GM12874 (cell line): Measurements from ENCODE around the gene CDH13.

Experiments
- TF ChIP-seq, protein P1 (sequence below): IDR thresholded peaks from 2 replicates; pipeline ENCODE4 v1.5.1; 2011; ENCODE audit warnings: low read depth, mild to moderate bottlenecking, control low read depth, low read length, moderate library complexity; ENCODE audit not compliant: insufficient read depth

The CDH13 gene

DNA sequence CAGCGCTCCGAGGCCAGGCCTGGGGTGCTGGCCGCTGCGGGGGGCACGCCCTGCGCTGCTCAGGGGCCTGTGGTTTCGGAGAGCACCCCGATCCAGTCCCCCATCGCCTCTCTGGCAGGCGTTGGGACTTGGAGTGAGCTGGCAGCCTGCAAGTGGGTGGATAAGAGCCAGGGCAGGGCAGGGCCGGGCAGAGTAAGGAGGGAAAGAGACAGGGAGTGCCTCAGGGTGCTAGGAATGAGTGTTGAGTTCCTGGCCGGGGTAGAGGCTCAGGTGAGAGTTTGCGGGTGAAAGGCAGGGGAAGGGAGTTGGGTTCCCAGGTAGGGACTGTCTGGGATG, 1.3 kb downstream of the CDH13 start:
- TF ChIP-seq, protein P1, sequence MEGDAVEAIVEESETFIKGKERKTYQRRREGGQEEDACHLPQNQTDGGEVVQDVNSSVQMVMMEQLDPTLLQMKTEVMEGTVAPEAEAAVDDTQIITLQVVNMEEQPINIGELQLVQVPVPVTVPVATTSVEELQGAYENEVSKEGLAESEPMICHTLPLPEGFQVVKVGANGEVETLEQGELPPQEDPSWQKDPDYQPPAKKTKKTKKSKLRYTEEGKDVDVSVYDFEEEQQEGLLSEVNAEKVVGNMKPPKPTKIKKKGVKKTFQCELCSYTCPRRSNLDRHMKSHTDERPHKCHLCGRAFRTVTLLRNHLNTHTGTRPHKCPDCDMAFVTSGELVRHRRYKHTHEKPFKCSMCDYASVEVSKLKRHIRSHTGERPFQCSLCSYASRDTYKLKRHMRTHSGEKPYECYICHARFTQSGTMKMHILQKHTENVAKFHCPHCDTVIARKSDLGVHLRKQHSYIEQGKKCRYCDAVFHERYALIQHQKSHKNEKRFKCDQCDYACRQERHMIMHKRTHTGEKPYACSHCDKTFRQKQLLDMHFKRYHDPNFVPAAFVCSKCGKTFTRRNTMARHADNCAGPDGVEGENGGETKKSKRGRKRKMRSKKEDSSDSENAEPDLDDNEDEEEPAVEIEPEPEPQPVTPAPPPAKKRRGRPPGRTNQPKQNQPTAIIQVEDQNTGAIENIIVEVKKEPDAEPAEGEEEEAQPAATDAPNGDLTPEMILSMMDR: no peak

DNA sequence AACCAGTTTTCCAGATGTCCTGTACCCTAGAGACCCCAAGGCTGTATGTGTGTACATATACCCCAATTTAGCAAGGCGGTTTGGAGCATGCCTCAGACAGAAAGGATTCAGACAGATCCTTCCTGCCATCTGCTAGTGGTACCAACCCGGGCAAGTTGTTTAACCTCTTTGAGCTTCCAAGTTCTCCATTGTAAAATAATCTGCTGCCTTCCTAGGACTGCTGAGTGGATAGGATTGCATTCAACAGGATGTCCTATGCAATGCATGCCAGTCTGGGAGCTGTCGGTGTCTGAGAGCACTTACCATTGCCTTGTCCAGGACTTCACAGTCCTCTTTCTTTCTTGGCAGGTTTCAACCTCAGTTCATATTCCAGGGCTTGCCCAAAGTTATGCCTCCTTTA, 1.9 kb downstream of the CDH13 start:
- TF ChIP-seq, protein P1: no peak

DNA sequence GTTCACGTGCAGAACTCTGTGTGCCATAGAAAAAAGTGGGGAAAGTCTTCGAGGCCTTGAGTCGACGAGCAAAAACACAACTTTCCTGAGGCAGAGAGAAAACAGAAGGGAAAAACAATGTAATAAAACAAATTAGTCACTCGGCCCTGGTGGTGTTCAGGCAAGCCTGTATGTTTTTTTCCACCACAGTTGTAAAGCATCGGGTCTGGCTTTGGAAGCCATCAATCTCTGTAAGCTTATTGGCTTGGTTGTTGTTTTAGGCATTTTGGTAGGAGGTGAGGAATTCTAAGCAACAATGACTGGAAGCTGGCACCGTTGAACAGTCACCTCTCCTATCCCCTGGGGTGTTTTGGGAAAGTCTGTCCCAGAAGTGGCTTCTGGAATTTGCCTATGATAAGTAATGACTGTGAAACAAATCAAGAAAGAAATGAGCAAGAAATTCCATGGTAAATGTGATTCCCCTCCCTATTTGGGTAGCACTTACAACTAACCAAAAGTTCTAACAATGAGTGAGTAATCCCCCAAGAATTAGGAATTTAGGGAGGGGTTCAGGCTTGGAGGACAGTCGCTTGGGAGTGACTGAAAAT, 2.8 kb downstream of the CDH13 start:
- TF ChIP-seq, protein P1: no peak

DNA sequence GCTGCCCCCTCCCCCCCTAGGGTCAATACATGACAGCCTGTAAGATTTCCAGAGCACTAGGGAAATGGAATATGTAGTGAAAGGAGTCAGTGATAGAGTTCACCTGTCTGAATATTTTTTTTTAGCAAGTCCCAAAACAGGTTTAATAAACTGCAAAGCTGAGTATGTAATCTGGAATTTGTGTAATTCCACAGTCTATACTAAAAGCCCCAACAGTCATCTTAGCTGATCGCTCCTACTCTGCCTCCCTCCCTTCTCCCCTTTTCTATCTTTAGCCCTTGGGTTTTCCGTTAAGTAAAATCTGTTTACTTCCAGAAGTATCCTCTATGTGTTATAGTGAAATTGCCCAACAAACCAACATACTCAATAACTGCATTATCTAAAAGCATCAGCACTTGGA, 3.5 kb downstream of the CDH13 start:
- TF ChIP-seq, protein P1: no peak

DNA sequence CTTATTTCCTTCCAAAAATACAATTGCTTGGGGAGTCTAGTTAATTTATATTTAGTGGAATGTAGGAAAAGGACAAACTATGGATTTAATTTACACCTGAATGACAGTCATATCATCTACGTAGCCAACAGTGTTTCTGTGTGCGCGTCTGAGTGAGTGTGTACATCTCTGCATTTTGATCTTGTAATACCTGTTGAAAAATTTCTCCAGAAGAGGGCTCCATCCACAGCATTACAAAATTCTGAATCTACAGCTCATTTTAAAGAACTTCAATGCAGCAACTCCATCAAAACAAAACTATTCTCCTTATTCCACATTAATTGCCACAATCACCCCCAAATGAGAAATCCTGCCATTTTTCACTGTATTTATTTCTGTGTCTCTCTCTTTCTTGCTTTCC, 3.9 kb downstream of the CDH13 start:
- TF ChIP-seq, protein P1: 0 out of 2 replicates have a peak, but pooled peaks have one; percentile 5

DNA sequence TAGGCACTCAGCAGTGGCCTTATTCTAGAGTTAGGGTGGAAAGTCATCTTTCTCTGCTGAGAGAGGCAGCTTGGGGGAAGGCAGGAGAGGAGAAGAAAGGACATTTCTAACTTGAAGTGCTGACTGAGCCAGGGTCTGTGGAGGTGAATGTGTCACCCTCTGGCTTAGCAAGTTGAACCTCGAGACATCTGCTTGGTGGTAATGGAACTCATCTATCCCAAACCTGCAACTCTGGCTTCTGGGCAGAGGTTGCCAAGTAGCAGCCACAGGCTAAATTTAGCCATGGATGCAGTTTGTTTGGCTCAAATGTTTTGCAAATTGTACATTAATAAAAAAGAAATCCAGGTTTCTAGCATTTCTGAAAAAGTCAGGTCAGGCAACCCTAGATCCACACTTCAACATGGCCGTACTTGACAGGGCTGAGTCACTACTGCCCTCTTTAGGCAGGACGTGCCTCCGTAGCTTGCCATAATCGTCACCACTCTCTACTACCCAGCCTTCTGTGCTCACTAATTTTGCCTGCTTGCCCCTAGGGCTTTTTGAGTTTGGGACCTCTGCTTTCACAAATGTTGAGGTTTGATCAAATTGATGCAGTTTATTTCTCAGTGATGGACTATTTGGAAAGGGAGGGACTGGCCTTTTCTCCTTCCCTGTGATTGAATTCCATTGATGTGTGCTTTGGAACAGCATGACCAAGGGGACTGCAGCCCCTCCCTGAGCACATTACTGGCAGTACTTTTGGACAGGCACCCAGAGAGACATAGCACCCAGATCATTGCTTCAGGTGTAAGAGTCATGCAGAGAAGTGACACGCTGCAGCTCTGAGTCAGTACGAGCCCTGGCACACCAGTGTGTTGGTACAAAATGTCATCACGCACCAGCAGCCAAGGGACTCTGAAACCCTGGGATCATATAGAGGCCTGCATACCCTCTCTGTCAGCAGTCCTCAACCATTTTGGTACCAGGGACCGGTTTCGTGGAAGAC, 5.2 kb downstream of the CDH13 start:
- TF ChIP-seq, protein P1: peak; percentile 40; the same call in 1 of the 2 replicates

DNA sequence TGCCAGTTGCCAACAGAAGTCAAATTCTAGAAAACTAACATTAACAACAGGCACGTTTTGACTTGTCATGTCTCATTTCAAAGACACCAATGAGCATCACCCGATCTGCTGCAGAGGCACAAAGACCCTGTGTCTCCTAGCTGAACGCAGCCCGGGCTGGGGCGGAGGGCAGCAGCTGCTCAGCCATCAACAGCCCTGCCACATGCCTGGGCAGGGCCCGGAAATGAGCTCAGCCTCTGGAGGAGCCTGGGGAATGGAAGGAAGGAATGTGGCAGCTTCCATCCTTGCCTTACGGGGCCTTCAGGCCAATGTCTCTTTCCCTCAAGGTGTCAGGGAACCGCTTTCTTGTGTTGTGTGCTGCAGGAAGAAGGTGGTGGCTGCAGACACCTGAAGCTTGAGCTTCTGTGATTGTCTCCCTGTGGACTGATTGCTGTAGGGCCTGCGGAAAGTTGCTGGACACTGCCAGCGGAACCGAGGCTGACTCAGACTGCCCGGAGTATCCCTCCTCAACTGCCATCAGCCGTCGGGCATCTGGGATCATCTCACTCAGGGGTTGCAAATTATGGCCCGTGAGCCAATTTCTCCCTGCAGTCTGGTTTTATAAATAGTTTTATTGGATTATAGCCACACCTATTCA, 7.3 kb downstream of the CDH13 start:
- TF ChIP-seq, protein P1: no peak
